HepG2 (cell line): ENCODE measurements around the gene SCAI. TPM values are rescaled to one million over a fixed set of nuclear protein-coding genes. Genes with fewer than 3 reads are reported as not detected.

ENCODE experiments used
- AFF4 ChIP-seq: sonication (generic); formaldehyde crosslinking; IDR thresholded peaks from 2 replicates; pipeline ENCODE4 v1.4.0; 2020; ENCODE audit warnings: missing genetic modification reagents
- ATF7-NPFF ChIP-seq: sonication (generic); formaldehyde crosslinking; IDR thresholded peaks from 2 replicates; pipeline ENCODE4 v1.8.1; 2023; ENCODE audit warnings: mild to moderate bottlenecking, low read depth, missing genetic modification reagents, moderate library complexity
- CEBPG ChIP-seq: IDR thresholded peaks from 2 replicates; pipeline ENCODE4 v1.6.1; 2016
- EEA1 ChIP-seq: sonication (generic); formaldehyde crosslinking; IDR thresholded peaks from 2 replicates; pipeline ENCODE4 v1.5.1; 2020; ENCODE audit warnings: mild to moderate bottlenecking, missing genetic modification reagents, borderline replicate concordance
- FOXJ3 ChIP-seq: sonication (generic); formaldehyde crosslinking; IDR thresholded peaks from 2 replicates; pipeline ENCODE4 v1.4.0; 2020; ENCODE audit warnings: missing genetic modification reagents, mild to moderate bottlenecking, borderline replicate concordance
- HMGA1 ChIP-seq: sonication (generic); formaldehyde crosslinking; conservative IDR thresholded peaks from 2 replicates; pipeline ENCODE4 v1.4.0; 2020; ENCODE audit warnings: missing genetic modification reagents
- HOMEZ ChIP-seq: IDR thresholded peaks from 2 replicates; pipeline ENCODE4 v1.6.1; 2016; ENCODE audit warnings: low read depth
- MAX ChIP-seq: IDR thresholded peaks from 2 replicates; pipeline ENCODE4 v1.6.1; 2012; ENCODE audit warnings: inconsistent platforms
- MBNL3 ChIP-seq: fragments of 250-450 bp; sonication (Bioruptor Pico); conservative IDR thresholded peaks from 2 replicates; pipeline ENCODE4 v1.8.0; 2022; ENCODE audit warnings: mild to moderate bottlenecking, inconsistent platforms
- MEIS2 ChIP-seq: sonication (generic); formaldehyde crosslinking; IDR thresholded peaks from 2 replicates; pipeline ENCODE4 v1.9.0; 2021; ENCODE audit warnings: mild to moderate bottlenecking, missing genetic modification reagents
- PATZ1 ChIP-seq: sonication (generic); formaldehyde crosslinking; IDR thresholded peaks from 2 replicates; pipeline ENCODE4 v1.4.0; 2020; ENCODE audit warnings: missing genetic modification reagents
- SIX4 ChIP-seq: sonication (generic); formaldehyde crosslinking; IDR thresholded peaks from 2 replicates; pipeline ENCODE4 v1.4.0; 2020; ENCODE audit warnings: missing genetic modification reagents
- TBP ChIP-seq: sonication (generic); formaldehyde crosslinking; IDR thresholded peaks from 2 replicates; pipeline ENCODE4 v1.5.0; 2020; ENCODE audit warnings: missing genetic modification reagents
- TGIF2 ChIP-seq: IDR thresholded peaks from 2 replicates; pipeline ENCODE4 v1.6.1; 2016; ENCODE audit warnings: control low read depth, missing compliant biosample characterization
- ZBTB3 ChIP-seq: sonication (generic); formaldehyde crosslinking; IDR thresholded peaks from 2 replicates; pipeline ENCODE4 v1.4.0; 2020; ENCODE audit warnings: low read depth, mild to moderate bottlenecking, moderate library complexity, missing genetic modification reagents, borderline replicate concordance
- ZBTB37 ChIP-seq: sonication (generic); formaldehyde crosslinking; IDR thresholded peaks from 2 replicates; pipeline ENCODE4 v1.4.0; 2020; ENCODE audit warnings: mild to moderate bottlenecking, missing genetic modification reagents
- ZNF12 ChIP-seq: sonication (generic); formaldehyde crosslinking; IDR thresholded peaks from 2 replicates; pipeline ENCODE4 v1.5.0; 2020; ENCODE audit warnings: missing genetic modification reagents
- ZNF207 ChIP-seq: fragments of 450-650 bp; IDR thresholded peaks from 2 replicates; pipeline ENCODE4 v1.6.1; 2016; ENCODE audit warnings: antibody characterized with exemption, borderline replicate concordance
- ZNF335 ChIP-seq: sonication (generic); formaldehyde crosslinking; IDR thresholded peaks from 2 replicates; pipeline ENCODE4 v1.4.0; 2020; ENCODE audit warnings: missing genetic modification reagents
- ZNF614 ChIP-seq: IDR thresholded peaks from 2 replicates; pipeline ENCODE4 v1.6.1; 2018; ENCODE audit warnings: missing biosample characterization, missing genetic modification reagents, inconsistent platforms, borderline replicate concordance
- ZNF792 ChIP-seq: IDR thresholded peaks from 2 replicates; pipeline ENCODE4 v1.6.1; 2016
- polyA plus RNA-seq, 8 experiments: library from polyadenylated mRNA; depleted of rRNA in 3 of 8; stranded (reverse) in 7 of 8; unstranded in 1 of 8; fragments of >200 nt; fragmentation: Illumina TruSeq in 4 of 8; extraction: Trizol in 4 of 8; gene quantifications; 2 replicates each; pipeline versions ENCODE4 v1.2.1 to v1.2.3, GENCODE V29; 2011 to 2016; ENCODE audit warnings: low read depth in 4 of 8, missing spikeins in 1 of 8, mixed read lengths in 1 of 8; ENCODE audit not compliant: insufficient read depth in 1 of 8
- total RNA-seq, 5 experiments: library from RNA; depleted of rRNA; stranded (reverse); fragments of >200 nt; fragmentation: Illumina TruSeq; extraction: Trizol; gene quantifications; 2 replicates each; pipeline ENCODE4 v1.2.3, GENCODE V29; 2016; ENCODE audit warnings: low read depth in 1 of 5

SCAI gene
- total and polyA plus RNA-seq, 2 of the 13 experiments (the other 11 are each of a cell fraction or from before 2014, with no cell fraction given) = 4.4 to 8.4 TPM

GRCh38 chr9:124940894-124941678 is 202.2 kb downstream of the SCAI start, which contains the start of gene GOLGA1 (continued):
- no peak; the same call in 1 of the 2 replicates for TF ChIP-seq EEA1 (CRISPR knock-in tag)
- TF ChIP-seq ATF7-NPFF = peak; percentile 83; the same call in 1 of the 2 replicates
- TF ChIP-seq ZNF207 = no peak
- TF ChIP-seq ZBTB37 (CRISPR knock-in tag) = no peak
- no peak for TF ChIP-seq ZNF335 (CRISPR knock-in tag)
- TF ChIP-seq TBP (CRISPR knock-in tag) = no peak
- TF ChIP-seq PATZ1 (CRISPR knock-in tag) = peak; percentile 72
- TF ChIP-seq ZNF792 = peak; percentile 78
- TF ChIP-seq ZBTB3 (CRISPR knock-in tag) = 0 out of 2 replicates have a peak, but pooled peaks have one; percentile 63
- TF ChIP-seq TGIF2 (CRISPR knock-in tag) = no peak; the same call in none of the 2 replicates
- TF ChIP-seq ZNF12 (CRISPR knock-in tag) = 0 out of 2 replicates have a peak, but pooled peaks have one; percentile 6
- 0 out of 2 replicates have a peak, but pooled peaks have one; percentile 30 for TF ChIP-seq CEBPG
- TF ChIP-seq MAX = peak; percentile 74
- peak; percentile 59; the same call in 1 of the 2 replicates for TF ChIP-seq FOXJ3 (CRISPR knock-in tag)
- TF ChIP-seq HOMEZ (CRISPR knock-in tag) = 0 out of 2 replicates have a peak, but pooled peaks have one; percentile 36
- TF ChIP-seq SIX4 (CRISPR knock-in tag) = peak; percentile 71
- 0 out of 2 replicates have a peak, but pooled peaks have one; percentile 42 for TF ChIP-seq AFF4 (CRISPR knock-in tag)
- peak; percentile 90; the same call in 1 of the 2 replicates for TF ChIP-seq ZNF614 (CRISPR knock-in tag)
- no peak for TF ChIP-seq HMGA1 (CRISPR knock-in tag)
- TF ChIP-seq MBNL3 = no peak
- peak; percentile 73 for TF ChIP-seq MEIS2 (CRISPR knock-in tag)
